COR-L47 (cell line): ENCODE data around the gene SRM.
"Not testable (repeated sequence)": the region's sequence is repeated elsewhere in the genome, so short reads cannot be mapped to it uniquely, and the experiment has no call there.

Experiments used
- DNase-seq: peaks from one replicate; lab custom pipeline; 2025; lab: John Stamatoyannopoulos, UW

The SRM gene

DNA sequence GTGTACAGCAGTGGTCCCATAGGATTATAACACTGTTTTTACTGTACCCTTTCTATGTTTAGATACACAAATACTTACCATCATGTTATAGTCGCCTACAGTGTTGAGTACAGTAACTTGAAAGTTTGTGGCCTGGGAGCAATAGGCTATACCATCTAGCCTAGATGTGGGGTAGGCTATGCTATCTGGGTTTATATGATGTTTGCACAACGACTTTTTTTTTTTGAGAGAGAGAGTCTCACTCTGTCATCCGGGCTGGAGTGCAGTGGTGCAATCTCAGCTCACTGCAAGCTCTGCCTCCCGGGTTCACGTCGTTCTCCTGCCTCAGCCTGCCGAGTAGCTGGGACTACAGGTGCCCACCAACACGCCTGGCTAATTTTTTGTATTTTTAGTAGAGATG is 40.5 kb downstream of the SRM start:
- not testable (repeated sequence) for DNase-seq

DNA sequence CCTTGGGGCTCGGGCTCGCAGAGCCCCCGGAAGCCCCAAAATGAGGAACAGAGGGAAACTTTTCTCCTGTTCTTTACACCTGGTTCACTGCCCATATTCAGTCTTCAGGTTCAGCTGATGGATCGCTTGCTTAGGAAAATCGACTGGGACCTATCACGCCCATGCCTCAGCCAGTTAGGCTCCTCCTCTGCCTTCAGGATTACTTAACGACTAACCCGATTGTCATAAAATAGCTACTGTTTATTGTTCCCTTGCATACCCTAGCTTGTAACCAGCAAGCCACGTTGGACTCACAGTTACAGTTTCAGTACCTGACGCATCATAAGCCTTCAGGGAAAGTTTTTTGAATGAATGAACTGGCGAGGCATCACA is 46.7 kb downstream of the SRM start:
- no peak for DNase-seq

DNA sequence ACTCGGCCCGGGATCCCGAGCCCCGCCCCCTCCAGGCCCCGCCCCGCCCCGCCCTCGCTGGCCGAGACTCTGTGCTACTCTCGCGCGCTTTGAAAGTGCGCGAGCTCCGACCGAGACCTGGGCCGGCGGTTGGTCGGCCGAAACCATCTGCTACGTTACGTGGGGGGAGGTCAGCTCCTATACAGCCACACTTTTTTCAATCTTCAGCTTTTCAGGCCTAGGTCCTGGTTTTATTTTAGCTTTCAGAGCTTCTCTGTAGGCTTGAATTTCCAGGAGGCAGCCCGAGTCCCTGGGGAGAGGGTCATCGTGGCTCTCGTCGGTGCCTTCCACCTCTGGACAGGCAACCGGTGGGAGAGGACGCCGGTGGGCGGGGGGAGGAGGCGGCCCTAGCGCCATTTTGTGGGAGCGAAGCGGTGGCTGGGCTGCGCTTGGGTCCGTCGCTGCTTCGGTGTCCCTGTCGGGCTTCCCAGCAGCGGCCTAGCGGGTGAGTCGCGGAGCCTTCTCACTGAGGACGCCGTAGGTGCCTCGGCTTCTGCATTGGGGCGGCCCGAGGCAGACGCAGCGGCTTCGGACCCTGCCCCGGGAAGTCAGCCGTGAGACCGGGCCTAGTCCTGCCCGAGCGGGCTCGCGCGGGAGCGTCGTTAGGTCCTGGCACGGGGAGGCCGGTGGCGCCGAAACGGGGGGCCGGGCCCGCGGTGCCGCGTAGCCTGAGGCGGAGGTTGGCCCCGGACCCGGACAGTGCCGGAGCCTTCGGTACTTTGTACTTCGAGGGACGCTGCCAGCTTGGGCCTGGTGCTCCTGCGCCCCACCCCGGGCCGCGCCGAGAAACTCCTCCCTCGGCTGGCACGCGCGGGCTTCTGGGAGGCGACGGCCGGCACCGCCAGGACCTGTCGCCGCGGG is 47.3 kb downstream of the SRM start, which contains the start of gene TARDBP:
TSS of gene TARDBP (plus strand) at position 395 of the 900 bp plus-strand sequence. CDS start 1,074 bp downstream, outside the sequence.
- peak; percentile 89 for DNase-seq
